BE2C (cell line): Measurements from ENCODE around the gene KRT81.

Experiments
- DNase-seq: peaks from one replicate; pipeline ENCODE4 v3.0.0-alpha.2; 2020
- H3K27me3 ChIP-seq: fragments of 250-450 bp; sonication (Bioruptor Pico); 2 replicates; pipeline ENCODE4 v1.5.1; 2020; ENCODE audit warnings: mild to moderate bottlenecking
- H3K36me3 ChIP-seq: fragments of 250-450 bp; sonication (Bioruptor Pico); 2 replicates; pipeline ENCODE4 v1.5.1; 2020; ENCODE audit warnings: mild to moderate bottlenecking
- H3K4me1 ChIP-seq: fragments of 250-450 bp; sonication (Bioruptor Pico); 2 replicates; pipeline ENCODE4 v1.5.1; 2020
- H3K4me3 ChIP-seq: 2 replicates; pipeline ENCODE4 v1.5.1; 2011; ENCODE audit warnings: low read depth, low read length
- H3K9me3 ChIP-seq: fragments of 250-450 bp; sonication (Bioruptor Pico); 2 replicates; pipeline ENCODE4 v1.5.1; 2020
- TF ChIP-seq, protein P1 (sequence below): IDR thresholded peaks from 2 replicates; pipeline ENCODE4 v1.5.1; 2012; ENCODE audit warnings: mild to moderate bottlenecking, low read depth, low read length

KRT81 gene

DNA sequence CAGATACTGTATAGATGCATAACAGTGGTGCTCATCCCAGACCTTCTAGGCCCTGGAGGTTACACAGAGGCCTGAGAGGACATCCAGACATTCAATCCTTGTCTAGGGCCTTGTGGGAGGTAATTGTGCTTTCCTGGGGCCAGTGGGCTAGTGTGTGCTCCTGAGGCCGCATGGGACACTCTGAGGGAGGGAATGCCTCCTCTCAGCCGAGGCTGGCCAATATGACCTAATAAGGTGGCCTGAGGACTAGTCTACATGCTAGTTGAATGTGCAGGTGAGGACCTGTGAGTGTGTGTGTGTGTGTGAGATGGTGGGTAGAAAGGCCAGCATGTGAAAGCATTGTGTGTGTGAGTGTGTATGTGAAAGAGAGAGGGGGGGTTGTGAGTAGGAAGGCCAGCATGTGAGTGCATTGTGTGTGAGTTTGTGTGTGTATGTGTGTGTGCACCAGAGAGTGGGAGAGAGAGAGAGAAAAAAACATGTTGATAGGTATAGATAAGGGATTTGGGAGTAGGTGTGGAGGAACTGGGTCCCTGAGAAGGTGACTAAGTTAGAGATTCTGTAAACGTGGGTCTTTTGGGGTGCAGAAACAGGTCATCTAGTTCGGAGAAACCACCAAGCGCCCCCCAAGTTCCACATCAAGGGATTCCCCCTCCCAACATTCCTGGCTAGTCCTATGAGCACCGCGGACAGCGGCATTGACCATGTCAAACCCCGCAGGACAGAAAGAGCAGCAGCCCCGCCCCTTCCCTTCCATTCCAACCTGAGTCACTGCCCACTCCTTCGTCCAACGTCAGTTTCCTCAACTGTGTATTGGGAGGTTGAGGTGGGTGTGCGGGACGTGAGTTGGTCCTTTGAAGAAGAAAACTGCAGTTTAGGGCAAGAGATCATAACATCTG lies 9.7 kb upstream of the KRT81 start:
- TF ChIP-seq, protein P1, sequence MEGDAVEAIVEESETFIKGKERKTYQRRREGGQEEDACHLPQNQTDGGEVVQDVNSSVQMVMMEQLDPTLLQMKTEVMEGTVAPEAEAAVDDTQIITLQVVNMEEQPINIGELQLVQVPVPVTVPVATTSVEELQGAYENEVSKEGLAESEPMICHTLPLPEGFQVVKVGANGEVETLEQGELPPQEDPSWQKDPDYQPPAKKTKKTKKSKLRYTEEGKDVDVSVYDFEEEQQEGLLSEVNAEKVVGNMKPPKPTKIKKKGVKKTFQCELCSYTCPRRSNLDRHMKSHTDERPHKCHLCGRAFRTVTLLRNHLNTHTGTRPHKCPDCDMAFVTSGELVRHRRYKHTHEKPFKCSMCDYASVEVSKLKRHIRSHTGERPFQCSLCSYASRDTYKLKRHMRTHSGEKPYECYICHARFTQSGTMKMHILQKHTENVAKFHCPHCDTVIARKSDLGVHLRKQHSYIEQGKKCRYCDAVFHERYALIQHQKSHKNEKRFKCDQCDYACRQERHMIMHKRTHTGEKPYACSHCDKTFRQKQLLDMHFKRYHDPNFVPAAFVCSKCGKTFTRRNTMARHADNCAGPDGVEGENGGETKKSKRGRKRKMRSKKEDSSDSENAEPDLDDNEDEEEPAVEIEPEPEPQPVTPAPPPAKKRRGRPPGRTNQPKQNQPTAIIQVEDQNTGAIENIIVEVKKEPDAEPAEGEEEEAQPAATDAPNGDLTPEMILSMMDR, result no peak
- DNase-seq, result no peak
- Histone ChIP-seq H3K27me3 (no peaks in the 10 kb centered on the region), H3K4me3 (no peak overlapping the region), H3K36me3 (no peaks in the 10 kb centered on the region), H3K9me3 (no peaks in the 10 kb centered on the region), H3K4me1 (no peaks in the 10 kb centered on the region)

DNA sequence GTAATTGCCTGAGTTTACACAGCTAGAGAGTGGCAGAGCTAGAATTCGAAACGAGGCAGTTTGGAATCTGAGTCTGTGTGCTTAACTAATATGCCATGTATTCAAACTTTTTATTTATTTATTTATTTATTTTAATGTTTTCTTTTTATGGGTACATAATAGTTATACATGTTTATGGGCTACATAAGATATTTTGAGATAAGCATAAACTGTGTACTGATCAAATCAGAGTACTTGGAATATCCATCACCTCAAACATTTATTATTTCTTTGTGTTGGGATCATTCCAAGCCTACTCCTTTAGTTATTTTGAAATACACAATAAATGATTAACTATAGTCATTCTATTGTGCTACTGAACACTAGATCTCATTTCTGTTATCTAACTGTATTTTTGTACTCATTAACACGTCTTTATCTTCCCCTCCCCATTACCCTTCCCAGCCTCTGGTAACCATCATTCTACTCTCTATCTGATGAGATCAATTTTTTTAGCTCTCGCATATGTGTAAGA lies 7.4 kb upstream of the KRT81 start:
- H3K4me3 ChIP-seq, result no peak overlapping the region
- DNase-seq, result no peak

DNA sequence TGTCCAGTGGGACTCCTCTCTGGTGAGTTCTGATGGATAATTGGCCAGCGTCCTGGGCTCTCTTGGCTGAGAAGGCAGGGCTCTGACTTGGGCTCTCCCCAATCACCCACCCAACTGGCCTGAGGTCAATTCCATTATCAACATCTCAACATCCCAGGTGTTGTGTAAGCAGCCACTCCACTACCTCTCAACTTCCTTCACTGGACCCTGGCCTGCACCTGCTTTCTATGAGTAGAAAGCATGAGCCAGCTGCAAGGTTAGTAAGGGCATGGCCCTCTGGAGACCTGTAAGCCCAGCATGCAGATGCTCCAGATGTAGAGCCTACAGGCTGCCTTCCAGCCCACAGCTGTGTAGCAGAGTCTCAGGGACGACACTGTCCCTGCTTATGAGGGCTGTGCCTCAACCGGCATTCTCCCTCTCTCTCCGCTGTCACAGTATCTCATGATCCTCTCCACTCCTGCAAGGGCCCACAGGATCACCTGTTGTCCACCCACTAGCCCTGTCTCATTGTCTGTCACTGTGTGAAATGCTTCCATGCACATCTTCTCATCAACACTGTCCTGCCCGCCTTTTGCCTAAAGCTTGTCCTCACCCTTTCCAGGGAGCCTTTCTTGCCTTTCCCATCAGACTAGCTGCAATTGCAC lies 5.4 kb upstream of the KRT81 start:
- no peaks in the 10 kb centered on the region for H3K9me3 ChIP-seq
- H3K27me3 ChIP-seq, result no peaks in the 10 kb centered on the region
- H3K36me3 ChIP-seq, result no peaks in the 10 kb centered on the region
- no peaks in the 10 kb centered on the region for H3K4me1 ChIP-seq
- peak; percentile 2 for DNase-seq
- TF ChIP-seq, protein P1, result no peak
- no peak overlapping the region for H3K4me3 ChIP-seq

More for the DNA sequence above, 7.4 kb upstream of the KRT81 start:
- TF ChIP-seq, protein P1, result no peak
- no peaks in the 10 kb centered on the region for H3K9me3 ChIP-seq
- no peaks in the 10 kb centered on the region for H3K36me3 ChIP-seq
- H3K4me1 ChIP-seq, result no peaks in the 10 kb centered on the region
- no peaks in the 10 kb centered on the region for H3K27me3 ChIP-seq

DNA sequence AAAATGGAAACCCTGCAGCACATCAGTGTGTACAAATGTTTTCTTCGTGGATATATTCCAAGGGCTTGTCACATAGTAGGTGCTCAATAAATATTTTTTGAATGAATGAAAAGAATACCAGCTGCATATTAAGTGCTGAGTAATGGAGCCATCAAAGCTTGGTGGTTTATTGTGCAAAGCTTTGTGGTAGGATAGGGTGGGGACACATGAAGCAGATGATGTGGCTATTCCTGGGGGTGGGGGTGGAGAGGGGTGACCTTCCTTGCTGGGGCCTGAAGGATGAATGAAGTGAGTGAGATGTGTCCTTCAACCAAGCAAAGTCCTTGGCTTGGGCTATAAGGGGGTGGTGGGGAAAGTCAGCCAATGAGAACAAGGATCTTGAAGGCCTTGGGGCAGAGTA lies 4.3 kb upstream of the KRT81 start:
- Histone ChIP-seq H3K9me3 (no peaks in the 10 kb centered on the region), H3K27me3 (no peaks in the 10 kb centered on the region), H3K4me1 (no peaks in the 10 kb centered on the region), H3K36me3 (no peaks in the 10 kb centered on the region), H3K4me3 (no peak overlapping the region)
- TF ChIP-seq, protein P1, result no peak
- DNase-seq, result no peak

DNA sequence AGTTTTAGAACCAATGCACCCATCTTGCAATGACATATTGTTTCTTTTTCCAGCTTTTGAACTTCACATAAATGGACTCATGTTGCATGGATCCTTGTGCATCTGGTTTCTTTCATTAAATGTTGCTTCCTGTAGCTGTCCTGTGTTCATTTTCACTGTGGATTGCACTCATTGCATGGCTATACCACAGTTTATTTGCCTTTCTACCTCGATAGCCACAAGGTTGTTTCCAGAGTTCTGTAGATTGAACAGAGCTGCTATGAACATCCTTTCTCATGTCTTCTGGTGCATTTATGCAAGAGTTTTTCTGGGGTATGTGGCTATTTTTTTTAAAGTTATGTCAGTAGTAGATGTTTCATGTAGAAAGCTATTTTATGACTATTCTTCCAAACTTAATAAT lies 3.5 kb upstream of the KRT81 start:
- Histone ChIP-seq H3K36me3 (no peaks in the 10 kb centered on the region), H3K27me3 (no peaks in the 10 kb centered on the region)

More for the DNA sequence above, 3.5 kb upstream of the KRT81 start:
- no peak overlapping the region for H3K4me3 ChIP-seq
- TF ChIP-seq, protein P1, result no peak
- DNase-seq, result no peak
- no peaks in the 10 kb centered on the region for H3K9me3 ChIP-seq
- no peaks in the 10 kb centered on the region for H3K4me1 ChIP-seq
